HEK293 (cell line): Measurements from ENCODE around the gene KRT20.

ENCODE experiments used
- BCL6B ChIP-seq: fragments of 450-650 bp; formaldehyde crosslinking; IDR thresholded peaks from 2 replicates; pipeline ENCODE4 v1.5.1; 2017; ENCODE audit warnings: missing biosample characterization, missing genetic modification characterization
- EGR2 ChIP-seq: fragments of 450-650 bp; formaldehyde crosslinking; IDR thresholded peaks from 2 replicates; pipeline ENCODE4 v1.5.1; 2016; ENCODE audit warnings: low read depth, missing biosample characterization, missing genetic modification characterization
- GLIS1 ChIP-seq: fragments of 450-650 bp; formaldehyde crosslinking; IDR thresholded peaks from 2 replicates; pipeline ENCODE4 v1.5.1; 2016; ENCODE audit warnings: missing biosample characterization, missing genetic modification characterization
- HOXA7 ChIP-seq: sonication (generic); formaldehyde crosslinking; IDR thresholded peaks from 2 replicates; pipeline ENCODE4 v1.8.1; 2022; ENCODE audit warnings: missing genetic modification reagents, borderline replicate concordance
- INSM2 ChIP-seq: fragments of 450-650 bp; formaldehyde crosslinking; IDR thresholded peaks from 2 replicates; pipeline ENCODE4 v1.5.1; 2016; ENCODE audit warnings: missing biosample characterization, missing genetic modification characterization
- KLF10 ChIP-seq: fragments of 450-650 bp; IDR thresholded peaks from 2 replicates; pipeline ENCODE4 v1.5.1; 2018; ENCODE audit warnings: missing biosample characterization, mild to moderate bottlenecking, missing genetic modification characterization
- MZF1 ChIP-seq: fragments of 450-650 bp; formaldehyde crosslinking; IDR thresholded peaks from 2 replicates; pipeline ENCODE4 v1.5.1; 2017; ENCODE audit warnings: missing biosample characterization, missing genetic modification characterization, borderline replicate concordance
- REST ChIP-seq: fragments of 450-650 bp; formaldehyde crosslinking; IDR thresholded peaks from 2 replicates; pipeline ENCODE4 v1.5.1; 2016; ENCODE audit warnings: missing biosample characterization, missing genetic modification characterization
- SALL2 ChIP-seq: fragments of 450-650 bp; formaldehyde crosslinking; IDR thresholded peaks from 2 replicates; pipeline ENCODE4 v1.5.0; 2017; ENCODE audit warnings: missing biosample characterization, mild to moderate bottlenecking, missing genetic modification characterization, borderline replicate concordance
- SCRT1 ChIP-seq: fragments of 450-650 bp; formaldehyde crosslinking; IDR thresholded peaks from 2 replicates; pipeline ENCODE4 v1.5.1; 2016; ENCODE audit warnings: missing biosample characterization, missing genetic modification characterization, borderline replicate concordance
- SETDB1 ChIP-seq: IDR thresholded peaks from one replicate; pipeline ENCODE4 v1.6.1; 2017; ENCODE audit warnings: mild to moderate bottlenecking, low read length, moderate library complexity, mixed read lengths; ENCODE audit not compliant: insufficient read length
- ZNF148 ChIP-seq: fragments of 450-650 bp; formaldehyde crosslinking; IDR thresholded peaks from 2 replicates; pipeline ENCODE4 v1.5.0; 2017; ENCODE audit warnings: missing biosample characterization, missing genetic modification characterization, borderline replicate concordance
- ZNF266 ChIP-seq: fragments of 450-650 bp; formaldehyde crosslinking; IDR thresholded peaks from 2 replicates; pipeline ENCODE4 v1.5.1; 2016; ENCODE audit warnings: missing biosample characterization, missing genetic modification characterization, low read depth
- ZNF280D ChIP-seq: fragments of 450-650 bp; formaldehyde crosslinking; IDR thresholded peaks from 2 replicates; pipeline ENCODE4 v1.5.1; 2016; ENCODE audit warnings: missing biosample characterization, missing genetic modification characterization
- ZNF324 ChIP-seq: fragments of 450-650 bp; formaldehyde crosslinking; IDR thresholded peaks from 2 replicates; pipeline ENCODE4 v1.5.1; 2016; ENCODE audit warnings: missing biosample characterization, missing genetic modification characterization
- ZNF416 ChIP-seq: fragments of 450-650 bp; formaldehyde crosslinking; IDR thresholded peaks from 2 replicates; pipeline ENCODE4 v1.5.1; 2016; ENCODE audit warnings: missing biosample characterization, missing genetic modification characterization
- ZNF501 ChIP-seq: fragments of 450-650 bp; formaldehyde crosslinking; IDR thresholded peaks from 2 replicates; pipeline ENCODE4 v1.5.1; 2016; ENCODE audit warnings: missing biosample characterization, missing genetic modification characterization
- ZNF555 ChIP-seq: fragments of 450-650 bp; formaldehyde crosslinking; conservative IDR thresholded peaks from 2 replicates; pipeline ENCODE4 v1.5.1; 2017; ENCODE audit warnings: missing biosample characterization, mild to moderate bottlenecking, missing genetic modification characterization, inconsistent platforms
- ZNF600 ChIP-seq: fragments of 450-650 bp; formaldehyde crosslinking; IDR thresholded peaks from 2 replicates; pipeline ENCODE4 v1.5.1; 2016; ENCODE audit warnings: missing biosample characterization, missing genetic modification characterization
- ZNF654 ChIP-seq: fragments of 450-650 bp; formaldehyde crosslinking; IDR thresholded peaks from 2 replicates; pipeline ENCODE4 v1.5.1; 2016; ENCODE audit warnings: low read depth, missing biosample characterization, missing genetic modification characterization
- ZNF658 ChIP-seq: fragments of 450-650 bp; formaldehyde crosslinking; IDR thresholded peaks from 2 replicates; pipeline ENCODE4; 2016; ENCODE audit warnings: missing biosample characterization, missing genetic modification characterization
- ZNF660 ChIP-seq: fragments of 450-650 bp; IDR thresholded peaks from 2 replicates; pipeline ENCODE4 v1.5.1; 2018; ENCODE audit warnings: missing biosample characterization, mild to moderate bottlenecking, missing genetic modification characterization
- ZNF692 ChIP-seq: fragments of 450-650 bp; formaldehyde crosslinking; IDR thresholded peaks from 2 replicates; pipeline ENCODE4 v1.5.1; 2016; ENCODE audit warnings: missing biosample characterization, missing genetic modification characterization
- ZNF830 ChIP-seq: fragments of 450-650 bp; IDR thresholded peaks from 2 replicates; pipeline ENCODE4 v1.5.0; 2018; ENCODE audit warnings: missing biosample characterization, missing genetic modification characterization, low read depth, mild to moderate bottlenecking, moderate library complexity
- ZXDB ChIP-seq: fragments of 450-650 bp; formaldehyde crosslinking; IDR thresholded peaks from 2 replicates; pipeline ENCODE4 v1.5.1; 2016; ENCODE audit warnings: missing biosample characterization, missing genetic modification characterization

Gene KRT20

GRCh38 chr17:40903129-40903847 is 18.2 kb upstream of the KRT20 start (continued):
- TF ChIP-seq GLIS1 (tag by site-specific recombination) (peak; percentile 68), ZNF660 (tag by site-specific recombination) (peak; percentile 78; the same call in 1 of the 2 replicates), ZNF148 (tag by site-specific recombination) (no peak), ZNF830 (tag by site-specific recombination) (no peak), SCRT1 (tag by site-specific recombination) (no peak), ZNF555 (no peak), BCL6B (tag by site-specific recombination) (peak; percentile 78), MZF1 (peak; percentile 41; the same call in 1 of the 2 replicates), EGR2 (tag by site-specific recombination) (peak; percentile 61; the same call in 1 of the 2 replicates), ZNF692 (0 out of 2 replicates have a peak, but pooled peaks have one; percentile 22), HOXA7 (no peak), ZNF266 (tag by site-specific recombination) (no peak), SALL2 (tag by site-specific recombination) (no peak), SETDB1 (no peak), INSM2 (peak; percentile 69; the same call in 1 of the 2 replicates), ZNF501 (tag by site-specific recombination) (no peak), ZNF600 (tag by site-specific recombination) (peak; percentile 76), ZXDB (no peak), ZNF324 (no peak; the same call in 1 of the 2 replicates), ZNF654 (no peak), KLF10 (tag by site-specific recombination) (peak; percentile 41; the same call in 1 of the 2 replicates), ZNF416 (tag by site-specific recombination) (no peak), ZNF280D (tag by site-specific recombination) (no peak), ZNF658 (tag by site-specific recombination) (no peak), REST (tag by site-specific recombination) (no peak)
